Body of pancreas (tissue), 4 donors: Measurements from ENCODE around the gene DOK5. TPM values are rescaled to one million over a fixed set of nuclear protein-coding genes. Genes with fewer than 3 reads are reported as not detected.

ENCODE experiments used
- ATAC-seq: fragments of 150-250 bp; one replicate; pipeline ENCODE4 v1.9.1; 2016
- DNase-seq, 4 donors: peaks; one replicate each; pipeline ENCODE4 v3.0.0-alpha.2; 2019
- H3K27ac ChIP-seq, 4 donors: fragments of 200-600 bp; sonication (generic); 1 replicate in 3 of 4; 2 replicates in 1 of 4; pipeline versions ENCODE4 v1.5.1 to v1.6.1; 2016 to 2019; ENCODE audit warnings: mild to moderate bottlenecking in 1 of 4, mixed read lengths in 1 of 4, moderate library complexity in 1 of 4
- H3K27me3 ChIP-seq, 2 donors: fragments of 200-600 bp; sonication (generic); one replicate each; pipeline ENCODE4 v1.6.0; 2016; ENCODE audit warnings: mild to moderate bottlenecking in 1 of 2
- H3K36me3 ChIP-seq, 2 donors: fragments of 200-600 bp; sonication (generic); replicated peaks in 1 of 2; 2 replicates each; pipeline ENCODE4 v1.5.1; 2016; ENCODE audit warnings: low read depth in 2 of 2; ENCODE audit not compliant: insufficient read depth in 1 of 2
- H3K4me1 ChIP-seq: fragments of 200-600 bp; sonication (generic); one replicate; pipeline ENCODE4 v1.6.0; 2016
- H3K4me3 ChIP-seq, 2 donors: fragments of 200-600 bp; sonication (generic); 1 replicate in 1 of 2; 2 replicates in 1 of 2; pipeline ENCODE4 v1.5.1; 2016 to 2019
- H3K9me3 ChIP-seq, 3 donors: fragments of 200-600 bp; sonication (generic); 1 replicate in 2 of 3; 2 replicates in 1 of 3; pipeline ENCODE4 v1.5.1; 2016
- POLR2A ChIP-seq, 3 donors: fragments of 450-650 bp; IDR thresholded peaks; one replicate each; pipeline ENCODE4 v1.6.1; 2016; ENCODE audit warnings: antibody characterized with exemption in 3 of 3, mild to moderate bottlenecking in 2 of 3
- WGBS, 2 donors: methylation state at CpG; one replicate each; pipeline ENCODE4 v1.1.5; 2017; 5-methylcytosine and 5-hydroxymethylcytosine counted together
- intact Hi-C: fragments of 100-400 bp; cut with DNase I; formaldehyde crosslinking; loops from one replicate; pipeline ENCODE4 v1.15.1; 2023
- total RNA-seq, 2 donors: library from RNA; depleted of rRNA; stranded (reverse); fragments of >200 nt; gene quantifications; one replicate each; pipeline ENCODE4 v1.1.0, GENCODE V29; 2016
- TF ChIP-seq, protein P1 (sequence below), 7 experiments: fragments of 450-650 bp in 4 of 7; fragments of 200-600 bp in 3 of 7; sonication (generic) in 3 of 7; IDR thresholded peaks; one replicate each; pipeline ENCODE4 v1.5.1; 2016 to 2019; ENCODE audit warnings: antibody characterized with exemption in 7 of 7

The DOK5 gene
- total RNA-seq, 2 donors from 2014 or later = 1.3 TPM; not detected in 1

DNA sequence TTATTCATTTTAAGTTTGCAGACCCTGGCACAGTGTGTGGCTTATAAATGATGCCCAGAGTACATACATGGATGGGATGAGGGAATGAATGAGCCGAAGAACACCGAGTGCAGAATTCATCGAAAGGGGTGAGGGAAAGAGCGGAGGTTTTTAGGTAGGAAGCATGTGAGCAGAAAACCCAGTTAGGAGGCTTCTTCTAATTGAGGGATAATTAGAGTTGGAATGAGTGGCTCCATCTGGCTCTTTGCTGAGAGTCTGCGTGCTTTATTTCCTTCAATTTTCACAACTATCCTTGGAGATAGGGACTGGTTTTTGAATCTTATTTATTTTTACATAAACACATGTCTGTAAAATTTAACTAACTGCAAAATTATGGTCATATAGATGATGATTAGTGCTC is 150.7 kb downstream of the DOK5 start:
- peaks cover 26% of the 10 kb centered on the region for H3K4me1 ChIP-seq
- TF ChIP-seq, protein P1, sequence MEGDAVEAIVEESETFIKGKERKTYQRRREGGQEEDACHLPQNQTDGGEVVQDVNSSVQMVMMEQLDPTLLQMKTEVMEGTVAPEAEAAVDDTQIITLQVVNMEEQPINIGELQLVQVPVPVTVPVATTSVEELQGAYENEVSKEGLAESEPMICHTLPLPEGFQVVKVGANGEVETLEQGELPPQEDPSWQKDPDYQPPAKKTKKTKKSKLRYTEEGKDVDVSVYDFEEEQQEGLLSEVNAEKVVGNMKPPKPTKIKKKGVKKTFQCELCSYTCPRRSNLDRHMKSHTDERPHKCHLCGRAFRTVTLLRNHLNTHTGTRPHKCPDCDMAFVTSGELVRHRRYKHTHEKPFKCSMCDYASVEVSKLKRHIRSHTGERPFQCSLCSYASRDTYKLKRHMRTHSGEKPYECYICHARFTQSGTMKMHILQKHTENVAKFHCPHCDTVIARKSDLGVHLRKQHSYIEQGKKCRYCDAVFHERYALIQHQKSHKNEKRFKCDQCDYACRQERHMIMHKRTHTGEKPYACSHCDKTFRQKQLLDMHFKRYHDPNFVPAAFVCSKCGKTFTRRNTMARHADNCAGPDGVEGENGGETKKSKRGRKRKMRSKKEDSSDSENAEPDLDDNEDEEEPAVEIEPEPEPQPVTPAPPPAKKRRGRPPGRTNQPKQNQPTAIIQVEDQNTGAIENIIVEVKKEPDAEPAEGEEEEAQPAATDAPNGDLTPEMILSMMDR (IDR thresholded peaks at IDR 0.05) = no peak
- no peak for TF ChIP-seq POLR2A (IDR thresholded peaks at IDR 0.05)
- ATAC-seq (no peak), DNase-seq (no peak)
- intact Hi-C loops = no loop called here
- no peak overlapping the region for H3K27ac ChIP-seq
- no peak overlapping the region for H3K4me3 ChIP-seq
- H3K36me3 ChIP-seq = no peaks in the 10 kb centered on the region
- no peaks in the 10 kb centered on the region for H3K27me3 ChIP-seq
- WGBS, 2 donors = 95 to 98% methylated on average over 5 of the region's 5 CpGs
- H3K9me3 ChIP-seq = no peaks in the 10 kb centered on the region

DNA sequence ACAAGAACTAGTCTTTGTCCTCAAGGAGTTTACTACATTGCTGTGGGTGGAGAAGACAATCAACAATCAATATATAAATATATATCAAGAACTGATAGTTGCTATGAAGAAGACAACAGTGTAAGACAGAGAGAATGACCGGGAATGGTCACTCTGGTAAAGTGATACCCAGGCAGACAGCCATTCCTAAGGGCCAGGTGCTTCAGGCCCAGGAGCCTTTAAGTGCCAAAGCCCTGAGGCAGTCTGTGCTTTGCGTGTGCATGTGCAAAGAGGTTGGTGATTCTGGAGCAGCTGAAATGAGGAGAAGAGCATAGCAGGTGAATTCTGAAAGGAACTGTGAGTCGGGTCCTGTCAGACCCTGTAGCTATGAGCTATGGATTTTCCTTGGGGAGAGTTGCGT is 154.2 kb downstream of the DOK5 start:
- Histone ChIP-seq H3K9me3 (no peaks in the 10 kb centered on the region), H3K4me3 (no peak overlapping the region), H3K36me3 (no peaks in the 10 kb centered on the region), H3K27ac (no peak overlapping the region), H3K4me1 (peaks cover 15% of the 10 kb centered on the region), H3K27me3 (no peaks in the 10 kb centered on the region)
- DNase-seq (no peak), ATAC-seq (no peak)
- intact Hi-C loops = no loop called here
- TF ChIP-seq POLR2A (IDR thresholded peaks at IDR 0.05) = no peak
- TF ChIP-seq, protein P1 (IDR thresholded peaks at IDR 0.05) = no peak
- WGBS, 2 donors = 85 to 94% methylated on average over 4 of the region's 4 CpGs

DNA sequence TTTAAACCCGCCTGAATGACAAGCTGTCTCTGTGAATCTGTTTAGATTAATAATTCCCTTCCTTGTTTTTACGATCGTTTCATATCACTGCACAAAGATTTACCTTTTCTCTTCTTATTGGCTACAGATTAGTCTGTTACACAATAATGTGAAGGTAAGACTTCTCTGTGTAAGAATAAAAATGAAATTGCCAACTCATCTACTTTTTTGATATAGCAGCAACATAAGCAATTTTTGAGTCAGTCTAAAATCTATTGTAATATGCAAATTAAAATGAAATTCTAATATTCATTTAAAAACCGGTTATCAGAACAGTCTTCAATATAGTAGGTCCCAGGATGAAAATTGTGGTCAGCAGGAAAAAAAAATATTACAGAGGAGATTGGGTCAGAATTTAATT is 155.2 kb downstream of the DOK5 start:
- no peaks in the 10 kb centered on the region for H3K27me3 ChIP-seq
- DNase-seq (no peak), ATAC-seq (no peak)
- no peak overlapping the region for H3K4me3 ChIP-seq
- H3K4me1 ChIP-seq = peaks cover 5% of the 10 kb centered on the region
- TF ChIP-seq POLR2A (IDR thresholded peaks at IDR 0.05) = no peak
- TF ChIP-seq, protein P1 (IDR thresholded peaks at IDR 0.05) = no peak
- no peaks in the 10 kb centered on the region for H3K9me3 ChIP-seq
- intact Hi-C loops = no loop called here
- no peaks in the 10 kb centered on the region for H3K36me3 ChIP-seq
- 52 to 57% methylated on average over 4 of the region's 4 CpGs for WGBS, 2 donors
- H3K27ac ChIP-seq = no peak overlapping the region

DNA sequence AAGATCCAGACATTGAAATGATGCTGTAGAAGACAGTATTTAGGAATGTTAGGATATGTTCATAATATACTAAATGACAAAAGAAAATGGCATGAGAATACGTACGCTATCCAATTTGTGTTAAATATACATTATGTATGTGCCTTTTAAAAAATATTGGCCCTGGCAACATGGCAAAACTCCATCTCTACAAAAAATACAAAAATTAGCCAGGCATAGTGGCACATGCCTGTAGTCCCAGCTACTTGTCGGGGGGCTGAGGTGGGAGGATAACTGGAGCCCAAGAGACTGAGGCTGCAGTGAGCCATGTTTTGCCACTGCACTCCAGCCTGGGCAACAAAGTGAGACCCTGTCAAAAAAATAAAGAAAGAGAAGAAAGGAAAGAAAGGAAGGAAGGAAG is 155.7 kb downstream of the DOK5 start:
- H3K36me3 ChIP-seq = no peaks in the 10 kb centered on the region
- ATAC-seq (no peak), DNase-seq (no peak)
- no peak overlapping the region for H3K4me3 ChIP-seq
- H3K27me3 ChIP-seq = no peaks in the 10 kb centered on the region
- no peak for TF ChIP-seq POLR2A (IDR thresholded peaks at IDR 0.05)
- TF ChIP-seq, protein P1 (IDR thresholded peaks at IDR 0.05) = no peak
- H3K4me1 ChIP-seq = peaks cover under 1% of the 10 kb centered on the region
- intact Hi-C loops = no loop called here
- no peak overlapping the region for H3K27ac ChIP-seq
- 93 to 94% methylated on average over 3 of the region's 3 CpGs for WGBS, 2 donors
- no peaks in the 10 kb centered on the region for H3K9me3 ChIP-seq
